K562 (cell line): Measurements from ENCODE around the gene TBRG1. TPM values are rescaled to one million over a fixed set of nuclear protein-coding genes. Genes with fewer than 3 reads are reported as not detected.

Experiments used
- ARNT ChIP-seq, 2 experiments: fragments of 450-650 bp; IDR thresholded peaks; 2 replicates each; pipeline ENCODE4 v1.6.1; 2016; ENCODE audit warnings: mild to moderate bottlenecking in 1 of 2
- CREB1 ChIP-seq, 2 experiments: sonication (generic) in 1 of 2; formaldehyde crosslinking in 1 of 2; IDR thresholded peaks; 2 replicates each; pipeline versions ENCODE4 v1.6.1 to v1.8.0; 2012 to 2022; ENCODE audit warnings: inconsistent platforms in 1 of 2, mild to moderate bottlenecking in 1 of 2, missing genetic modification reagents in 1 of 2, moderate library complexity in 1 of 2
- GTF2E2 ChIP-seq: fragments of 200-800 bp; sonication (Bioruptor generic); IDR thresholded peaks from 2 replicates; pipeline ENCODE4 v1.6.1; 2016; ENCODE audit warnings: missing genetic modification characterization, missing compliant biosample characterization
- LARP7 ChIP-seq: fragments of 450-650 bp; IDR thresholded peaks from 2 replicates; pipeline ENCODE4 v1.6.1; 2016
- POLR3A ChIP-seq: IDR thresholded peaks from 2 replicates; pipeline ENCODE4 v1.6.1; 2011; ENCODE audit warnings: borderline replicate concordance, mild to moderate bottlenecking, moderate library complexity; ENCODE audit not compliant: insufficient read length, insufficient read depth; ENCODE audit errors: extremely low read depth
- RBM22 ChIP-seq: fragments of 200-400 bp; formaldehyde crosslinking; IDR thresholded peaks from 2 replicates; pipeline ENCODE4 v1.6.1; 2018; ENCODE audit warnings: low read length, low read depth; ENCODE audit not compliant: poor library complexity, severe bottlenecking
- SREBF1 ChIP-seq: fragments of 150-350 bp; IDR thresholded peaks from 2 replicates; pipeline ENCODE4 v1.6.1; 2014; ENCODE audit warnings: antibody characterized with exemption, low read depth, low read length, borderline replicate concordance
- ZBTB8A ChIP-seq: fragments of 450-650 bp; IDR thresholded peaks from 2 replicates; pipeline ENCODE4 v1.6.1; 2018; ENCODE audit warnings: mild to moderate bottlenecking, moderate library complexity; ENCODE audit not compliant: partially characterized antibody
- polyA plus RNA-seq, 8 experiments: library from polyadenylated mRNA; depleted of rRNA in 4 of 8; stranded (reverse) in 5 of 8; unstranded in 3 of 8; fragments of >200 nt; fragmentation: Nextera tagmentation in 2 of 8; fragmentation: Illumina TruSeq in 1 of 8; extraction: Ambion mirVana in 2 of 8; extraction: Trizol in 1 of 8; gene quantifications; 2 replicates each; pipeline versions ENCODE4 v1.2.1 to v1.2.3, GENCODE V29; 2011 to 2014; ENCODE audit warnings: inconsistent platforms in 1 of 8, missing spikeins in 1 of 8
- total RNA-seq, 7 experiments: library from RNA; depleted of rRNA in 6 of 7; stranded (reverse); fragments of >200 nt in 6 of 7; fragmentation: Illumina TruSeq in 2 of 7; extraction: Trizol in 2 of 7; gene quantifications; 2 replicates each; pipeline versions ENCODE4 v1.2.1 to v1.2.3, GENCODE V29; 2011 to 2021; ENCODE audit warnings: low replicate concordance in 1 of 7
- TF ChIP-seq, protein P1 (sequence below): fragments of 450-650 bp; IDR thresholded peaks from 2 replicates; pipeline ENCODE4 v1.6.1; 2016; ENCODE audit warnings: missing biosample characterization, missing genetic modification characterization
- TF ChIP-seq, protein P2 (sequence below), 2 experiments: fragments of 450-650 bp; conservative IDR thresholded peaks; 2 replicates each; pipeline ENCODE4 v1.6.1; 2017; ENCODE audit warnings: mild to moderate bottlenecking in 2 of 2, moderate library complexity in 2 of 2
- TF ChIP-seq, protein P3 (sequence below): fragments of 250-450 bp; sonication (Bioruptor Pico); IDR thresholded peaks from 2 replicates; pipeline ENCODE4 v1.4.0; 2020; ENCODE audit warnings: mild to moderate bottlenecking, moderate library complexity
- TF ChIP-seq, protein P4 (sequence below): fragments of 250-450 bp; sonication (Bioruptor Pico); IDR thresholded peaks from 2 replicates; pipeline ENCODE4 v1.5.0; 2021
- TF ChIP-seq, protein P5 (sequence below): sonication (generic); formaldehyde crosslinking; IDR thresholded peaks from 2 replicates; pipeline ENCODE4 v1.8.0; 2022; ENCODE audit warnings: mild to moderate bottlenecking, missing genetic modification reagents, borderline replicate concordance
- TF ChIP-seq, protein P6 (sequence below), 2 experiments: fragments of 450-650 bp; IDR thresholded peaks; 2 replicates each; pipeline ENCODE4 v1.6.1; 2016
- TF ChIP-seq, protein P7 (sequence below): sonication (generic); formaldehyde crosslinking; IDR thresholded peaks from 2 replicates; pipeline ENCODE4 v1.9.0; 2022; ENCODE audit warnings: mild to moderate bottlenecking, missing genetic modification reagents

TBRG1 gene
- total and polyA plus RNA-seq, 9 of the 15 experiments (the other 6 are each of a cell fraction or from before 2014, with no cell fraction given): 8.7 to 30.0 (median 20.2) TPM

DNA sequence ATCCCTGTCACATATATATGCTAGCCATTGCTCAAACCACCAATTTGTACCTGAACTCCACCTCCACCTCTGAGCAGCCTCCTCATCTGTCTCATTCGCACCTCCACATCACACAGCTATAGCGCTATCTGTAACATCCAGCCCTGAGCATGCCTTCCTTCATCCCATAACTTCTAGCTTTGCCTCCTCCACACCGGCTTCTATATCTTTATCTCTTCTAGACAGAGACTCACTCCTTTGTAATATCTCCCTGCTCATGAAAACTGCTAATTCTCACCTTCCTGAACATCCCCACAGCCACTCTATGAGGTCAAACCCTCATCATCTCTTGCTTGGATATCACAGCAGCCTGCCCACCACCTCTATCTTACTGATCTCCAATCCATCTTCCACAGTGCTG, 44.9 kb downstream of the TBRG1 start (continued):
- TF ChIP-seq, protein P1, sequence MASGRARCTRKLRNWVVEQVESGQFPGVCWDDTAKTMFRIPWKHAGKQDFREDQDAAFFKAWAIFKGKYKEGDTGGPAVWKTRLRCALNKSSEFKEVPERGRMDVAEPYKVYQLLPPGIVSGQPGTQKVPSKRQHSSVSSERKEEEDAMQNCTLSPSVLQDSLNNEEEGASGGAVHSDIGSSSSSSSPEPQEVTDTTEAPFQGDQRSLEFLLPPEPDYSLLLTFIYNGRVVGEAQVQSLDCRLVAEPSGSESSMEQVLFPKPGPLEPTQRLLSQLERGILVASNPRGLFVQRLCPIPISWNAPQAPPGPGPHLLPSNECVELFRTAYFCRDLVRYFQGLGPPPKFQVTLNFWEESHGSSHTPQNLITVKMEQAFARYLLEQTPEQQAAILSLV (tag): no peak
- TF ChIP-seq ARNT (IDR thresholded peaks at IDR 0.05) (peak; percentile 80 to 83; a peak in 3 of 4 replicates), RBM22 (no peak), GTF2E2 (tag) (no peak), POLR3A (no peak), ZBTB8A (no peak), SREBF1 (no peak), CREB1 (IDR thresholded peaks at IDR 0.05) (peak; percentile 63; the same call in 1 of the 2 replicates), CREB1 (CRISPR knock-in tag; IDR thresholded peaks at IDR 0.05) (no peak), LARP7 (no peak)
- TF ChIP-seq, protein P2, sequence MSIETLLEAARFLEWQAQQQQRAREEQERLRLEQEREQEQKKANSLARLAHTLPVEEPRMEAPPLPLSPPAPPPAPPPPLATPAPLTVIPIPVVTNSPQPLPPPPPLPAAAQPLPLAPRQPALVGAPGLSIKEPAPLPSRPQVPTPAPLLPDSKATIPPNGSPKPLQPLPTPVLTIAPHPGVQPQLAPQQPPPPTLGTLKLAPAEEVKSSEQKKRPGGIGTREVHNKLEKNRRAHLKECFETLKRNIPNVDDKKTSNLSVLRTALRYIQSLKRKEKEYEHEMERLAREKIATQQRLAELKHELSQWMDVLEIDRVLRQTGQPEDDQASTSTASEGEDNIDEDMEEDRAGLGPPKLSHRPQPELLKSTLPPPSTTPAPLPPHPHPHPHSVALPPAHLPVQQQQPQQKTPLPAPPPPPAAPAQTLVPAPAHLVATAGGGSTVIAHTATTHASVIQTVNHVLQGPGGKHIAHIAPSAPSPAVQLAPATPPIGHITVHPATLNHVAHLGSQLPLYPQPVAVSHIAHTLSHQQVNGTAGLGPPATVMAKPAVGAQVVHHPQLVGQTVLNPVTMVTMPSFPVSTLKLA (conservative IDR thresholded peaks at IDR 0.05): peak in 1 of 2 experiments; percentile 52; a peak in 1 of 4 replicates
- TF ChIP-seq, protein P3, sequence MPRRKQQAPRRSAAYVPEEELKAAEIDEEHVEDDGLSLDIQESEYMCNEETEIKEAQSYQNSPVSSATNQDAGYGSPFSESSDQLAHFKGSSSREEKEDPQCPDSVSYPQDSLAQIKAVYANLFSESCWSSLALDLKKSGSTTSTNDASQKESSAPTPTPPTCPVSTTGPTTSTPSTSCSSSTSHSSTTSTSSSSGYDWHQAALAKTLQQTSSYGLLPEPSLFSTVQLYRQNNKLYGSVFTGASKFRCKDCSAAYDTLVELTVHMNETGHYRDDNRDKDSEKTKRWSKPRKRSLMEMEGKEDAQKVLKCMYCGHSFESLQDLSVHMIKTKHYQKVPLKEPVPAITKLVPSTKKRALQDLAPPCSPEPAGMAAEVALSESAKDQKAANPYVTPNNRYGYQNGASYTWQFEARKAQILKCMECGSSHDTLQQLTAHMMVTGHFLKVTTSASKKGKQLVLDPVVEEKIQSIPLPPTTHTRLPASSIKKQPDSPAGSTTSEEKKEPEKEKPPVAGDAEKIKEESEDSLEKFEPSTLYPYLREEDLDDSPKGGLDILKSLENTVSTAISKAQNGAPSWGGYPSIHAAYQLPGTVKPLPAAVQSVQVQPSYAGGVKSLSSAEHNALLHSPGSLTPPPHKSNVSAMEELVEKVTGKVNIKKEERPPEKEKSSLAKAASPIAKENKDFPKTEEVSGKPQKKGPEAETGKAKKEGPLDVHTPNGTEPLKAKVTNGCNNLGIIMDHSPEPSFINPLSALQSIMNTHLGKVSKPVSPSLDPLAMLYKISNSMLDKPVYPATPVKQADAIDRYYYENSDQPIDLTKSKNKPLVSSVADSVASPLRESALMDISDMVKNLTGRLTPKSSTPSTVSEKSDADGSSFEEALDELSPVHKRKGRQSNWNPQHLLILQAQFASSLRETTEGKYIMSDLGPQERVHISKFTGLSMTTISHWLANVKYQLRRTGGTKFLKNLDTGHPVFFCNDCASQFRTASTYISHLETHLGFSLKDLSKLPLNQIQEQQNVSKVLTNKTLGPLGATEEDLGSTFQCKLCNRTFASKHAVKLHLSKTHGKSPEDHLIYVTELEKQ: no peak
- TF ChIP-seq, protein P4, sequence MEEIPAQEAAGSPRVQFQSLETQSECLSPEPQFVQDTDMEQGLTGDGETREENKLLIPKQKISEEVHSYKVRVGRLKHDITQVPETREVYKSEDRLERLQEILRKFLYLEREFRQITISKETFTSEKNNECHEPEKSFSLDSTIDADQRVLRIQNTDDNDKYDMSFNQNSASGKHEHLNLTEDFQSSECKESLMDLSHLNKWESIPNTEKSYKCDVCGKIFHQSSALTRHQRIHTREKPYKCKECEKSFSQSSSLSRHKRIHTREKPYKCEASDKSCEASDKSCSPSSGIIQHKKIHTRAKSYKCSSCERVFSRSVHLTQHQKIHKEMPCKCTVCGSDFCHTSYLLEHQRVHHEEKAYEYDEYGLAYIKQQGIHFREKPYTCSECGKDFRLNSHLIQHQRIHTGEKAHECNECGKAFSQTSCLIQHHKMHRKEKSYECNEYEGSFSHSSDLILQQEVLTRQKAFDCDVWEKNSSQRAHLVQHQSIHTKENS (CRISPR knock-in tag): no peak
- TF ChIP-seq, protein P5, sequence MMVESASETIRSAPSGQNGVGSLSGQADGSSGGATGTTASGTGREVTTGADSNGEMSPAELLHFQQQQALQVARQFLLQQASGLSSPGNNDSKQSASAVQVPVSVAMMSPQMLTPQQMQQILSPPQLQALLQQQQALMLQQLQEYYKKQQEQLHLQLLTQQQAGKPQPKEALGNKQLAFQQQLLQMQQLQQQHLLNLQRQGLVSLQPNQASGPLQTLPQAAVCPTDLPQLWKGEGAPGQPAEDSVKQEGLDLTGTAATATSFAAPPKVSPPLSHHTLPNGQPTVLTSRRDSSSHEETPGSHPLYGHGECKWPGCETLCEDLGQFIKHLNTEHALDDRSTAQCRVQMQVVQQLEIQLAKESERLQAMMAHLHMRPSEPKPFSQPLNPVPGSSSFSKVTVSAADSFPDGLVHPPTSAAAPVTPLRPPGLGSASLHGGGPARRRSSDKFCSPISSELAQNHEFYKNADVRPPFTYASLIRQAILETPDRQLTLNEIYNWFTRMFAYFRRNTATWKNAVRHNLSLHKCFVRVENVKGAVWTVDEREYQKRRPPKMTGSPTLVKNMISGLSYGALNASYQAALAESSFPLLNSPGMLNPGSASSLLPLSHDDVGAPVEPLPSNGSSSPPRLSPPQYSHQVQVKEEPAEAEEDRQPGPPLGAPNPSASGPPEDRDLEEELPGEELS (CRISPR knock-in tag): no peak
- TF ChIP-seq, protein P6, sequence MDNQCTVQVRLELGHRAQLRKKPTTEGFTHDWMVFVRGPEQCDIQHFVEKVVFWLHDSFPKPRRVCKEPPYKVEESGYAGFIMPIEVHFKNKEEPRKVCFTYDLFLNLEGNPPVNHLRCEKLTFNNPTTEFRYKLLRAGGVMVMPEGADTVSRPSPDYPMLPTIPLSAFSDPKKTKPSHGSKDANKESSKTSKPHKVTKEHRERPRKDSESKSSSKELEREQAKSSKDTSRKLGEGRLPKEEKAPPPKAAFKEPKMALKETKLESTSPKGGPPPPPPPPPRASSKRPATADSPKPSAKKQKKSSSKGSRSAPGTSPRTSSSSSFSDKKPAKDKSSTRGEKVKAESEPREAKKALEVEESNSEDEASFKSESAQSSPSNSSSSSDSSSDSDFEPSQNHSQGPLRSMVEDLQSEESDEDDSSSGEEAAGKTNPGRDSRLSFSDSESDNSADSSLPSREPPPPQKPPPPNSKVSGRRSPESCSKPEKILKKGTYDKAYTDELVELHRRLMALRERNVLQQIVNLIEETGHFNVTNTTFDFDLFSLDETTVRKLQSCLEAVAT (IDR thresholded peaks at IDR 0.05): no peak
- TF ChIP-seq, protein P7, sequence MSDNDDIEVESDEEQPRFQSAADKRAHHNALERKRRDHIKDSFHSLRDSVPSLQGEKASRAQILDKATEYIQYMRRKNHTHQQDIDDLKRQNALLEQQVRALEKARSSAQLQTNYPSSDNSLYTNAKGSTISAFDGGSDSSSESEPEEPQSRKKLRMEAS (CRISPR knock-in tag): no peak
